PFSK-1 (cell line): ENCODE results near the gene ETS2.

Source experiments
- FOXP2 ChIP-seq: optimal IDR thresholded peaks from 2 replicates; pipeline ENCODE3; 2011; ENCODE audit warnings: borderline replicate concordance, control low read depth, inconsistent platforms; ENCODE audit not compliant: insufficient read depth; ENCODE audit errors: extremely low read length, extremely low read depth
- POLR2AphosphoS5 ChIP-seq: IDR thresholded peaks from 2 replicates; pipeline ENCODE4 v1.6.1; 2012; ENCODE audit warnings: low read depth, mild to moderate bottlenecking, control low read depth, low read length, moderate library complexity
- SIN3A ChIP-seq: IDR thresholded peaks from 2 replicates; pipeline ENCODE4 v1.6.1; 2012; ENCODE audit warnings: mild to moderate bottlenecking, low read length, moderate library complexity, borderline replicate concordance; ENCODE audit not compliant: insufficient read depth
- TAF1 ChIP-seq: IDR thresholded peaks from 2 replicates; pipeline ENCODE4 v1.6.1; 2012; ENCODE audit warnings: low read length, control low read depth, borderline replicate concordance; ENCODE audit not compliant: insufficient read depth
- TF ChIP-seq, protein P1 (sequence below), 2 experiments: IDR thresholded peaks; 2 replicates each; pipeline versions ENCODE4 v1.6.1 to v1.8.0; 2011 to 2012; ENCODE audit warnings: low read depth in 2 of 2, low read length in 2 of 2, control low read depth in 1 of 2, inconsistent platforms in 1 of 2, mild to moderate bottlenecking in 1 of 2, moderate library complexity in 1 of 2; ENCODE audit not compliant: insufficient read depth in 1 of 2

Gene ETS2

DNA sequence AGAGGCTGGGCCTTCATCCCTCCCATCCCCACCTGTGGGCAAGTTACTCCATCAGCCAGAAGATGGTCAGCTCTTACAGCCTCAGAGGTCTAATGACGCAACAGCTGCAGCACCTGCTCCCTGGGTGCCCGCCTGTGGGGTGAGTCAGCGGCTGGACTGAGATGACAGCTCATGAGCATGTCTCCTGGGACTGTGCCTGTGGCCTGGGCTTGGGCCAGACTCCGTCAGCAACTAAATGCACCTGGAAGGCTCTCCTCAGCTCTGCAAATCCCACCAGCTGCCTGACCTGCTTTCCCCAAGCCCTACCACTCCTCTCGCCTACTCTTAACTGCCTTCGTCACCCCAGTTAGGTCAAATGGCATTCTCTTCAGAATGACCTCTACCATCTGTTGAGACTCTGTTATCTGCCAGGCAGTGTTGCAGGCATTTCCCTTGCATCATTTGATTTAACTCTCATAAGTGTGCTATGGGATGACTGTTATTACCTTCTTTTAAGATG lies 47.7 kb downstream of the ETS2 start:
- TF ChIP-seq FOXP2 = peak; percentile 36
- TF ChIP-seq, protein P1, sequence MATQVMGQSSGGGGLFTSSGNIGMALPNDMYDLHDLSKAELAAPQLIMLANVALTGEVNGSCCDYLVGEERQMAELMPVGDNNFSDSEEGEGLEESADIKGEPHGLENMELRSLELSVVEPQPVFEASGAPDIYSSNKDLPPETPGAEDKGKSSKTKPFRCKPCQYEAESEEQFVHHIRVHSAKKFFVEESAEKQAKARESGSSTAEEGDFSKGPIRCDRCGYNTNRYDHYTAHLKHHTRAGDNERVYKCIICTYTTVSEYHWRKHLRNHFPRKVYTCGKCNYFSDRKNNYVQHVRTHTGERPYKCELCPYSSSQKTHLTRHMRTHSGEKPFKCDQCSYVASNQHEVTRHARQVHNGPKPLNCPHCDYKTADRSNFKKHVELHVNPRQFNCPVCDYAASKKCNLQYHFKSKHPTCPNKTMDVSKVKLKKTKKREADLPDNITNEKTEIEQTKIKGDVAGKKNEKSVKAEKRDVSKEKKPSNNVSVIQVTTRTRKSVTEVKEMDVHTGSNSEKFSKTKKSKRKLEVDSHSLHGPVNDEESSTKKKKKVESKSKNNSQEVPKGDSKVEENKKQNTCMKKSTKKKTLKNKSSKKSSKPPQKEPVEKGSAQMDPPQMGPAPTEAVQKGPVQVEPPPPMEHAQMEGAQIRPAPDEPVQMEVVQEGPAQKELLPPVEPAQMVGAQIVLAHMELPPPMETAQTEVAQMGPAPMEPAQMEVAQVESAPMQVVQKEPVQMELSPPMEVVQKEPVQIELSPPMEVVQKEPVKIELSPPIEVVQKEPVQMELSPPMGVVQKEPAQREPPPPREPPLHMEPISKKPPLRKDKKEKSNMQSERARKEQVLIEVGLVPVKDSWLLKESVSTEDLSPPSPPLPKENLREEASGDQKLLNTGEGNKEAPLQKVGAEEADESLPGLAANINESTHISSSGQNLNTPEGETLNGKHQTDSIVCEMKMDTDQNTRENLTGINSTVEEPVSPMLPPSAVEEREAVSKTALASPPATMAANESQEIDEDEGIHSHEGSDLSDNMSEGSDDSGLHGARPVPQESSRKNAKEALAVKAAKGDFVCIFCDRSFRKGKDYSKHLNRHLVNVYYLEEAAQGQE (IDR thresholded peaks at IDR 0.05; ENCODE audit: insufficient read depth in 1 of 2, low read depth in 2 of 2, low read length in 2 of 2) = no peak

DNA sequence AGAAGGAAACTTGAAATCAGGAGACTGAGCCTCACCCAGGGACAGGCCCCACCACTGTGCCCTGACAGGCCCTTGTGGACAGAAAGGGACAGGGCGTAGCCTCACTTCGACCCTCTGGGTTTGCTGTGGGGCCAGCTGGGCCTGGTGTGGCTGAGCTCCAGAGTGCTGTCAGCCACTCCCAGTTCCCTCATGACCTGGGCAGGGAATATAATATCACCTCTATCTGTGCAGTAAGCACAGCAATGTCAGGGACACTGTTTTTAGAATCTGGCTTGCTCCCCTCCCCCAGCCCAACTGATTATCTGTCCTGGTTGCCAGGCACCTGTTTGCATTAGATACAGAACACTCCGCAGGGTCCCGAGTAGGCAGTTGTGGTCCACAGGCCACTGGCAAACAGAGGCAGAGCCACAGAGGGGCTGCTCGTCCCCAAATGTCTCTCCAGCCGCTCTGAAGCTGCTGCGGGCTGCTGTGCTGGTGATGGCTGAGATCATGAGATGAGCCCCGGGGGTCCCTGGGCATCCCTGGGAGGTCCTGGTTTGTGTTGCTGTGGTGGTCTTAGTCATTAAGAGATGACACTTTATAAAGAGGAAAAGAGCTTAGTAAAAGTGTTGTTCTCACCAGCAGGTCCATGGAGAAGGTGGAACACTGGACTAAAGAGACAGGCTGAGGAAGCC lies 51.6 kb downstream of the ETS2 start:
- no peak for TF ChIP-seq TAF1
- no peak for TF ChIP-seq POLR2AphosphoS5
- TF ChIP-seq, protein P1 (IDR thresholded peaks at IDR 0.05; ENCODE audit: insufficient read depth in 1 of 2, low read depth in 2 of 2, low read length in 2 of 2) = no peak
- no peak for TF ChIP-seq SIN3A
- no peak for TF ChIP-seq FOXP2

DNA sequence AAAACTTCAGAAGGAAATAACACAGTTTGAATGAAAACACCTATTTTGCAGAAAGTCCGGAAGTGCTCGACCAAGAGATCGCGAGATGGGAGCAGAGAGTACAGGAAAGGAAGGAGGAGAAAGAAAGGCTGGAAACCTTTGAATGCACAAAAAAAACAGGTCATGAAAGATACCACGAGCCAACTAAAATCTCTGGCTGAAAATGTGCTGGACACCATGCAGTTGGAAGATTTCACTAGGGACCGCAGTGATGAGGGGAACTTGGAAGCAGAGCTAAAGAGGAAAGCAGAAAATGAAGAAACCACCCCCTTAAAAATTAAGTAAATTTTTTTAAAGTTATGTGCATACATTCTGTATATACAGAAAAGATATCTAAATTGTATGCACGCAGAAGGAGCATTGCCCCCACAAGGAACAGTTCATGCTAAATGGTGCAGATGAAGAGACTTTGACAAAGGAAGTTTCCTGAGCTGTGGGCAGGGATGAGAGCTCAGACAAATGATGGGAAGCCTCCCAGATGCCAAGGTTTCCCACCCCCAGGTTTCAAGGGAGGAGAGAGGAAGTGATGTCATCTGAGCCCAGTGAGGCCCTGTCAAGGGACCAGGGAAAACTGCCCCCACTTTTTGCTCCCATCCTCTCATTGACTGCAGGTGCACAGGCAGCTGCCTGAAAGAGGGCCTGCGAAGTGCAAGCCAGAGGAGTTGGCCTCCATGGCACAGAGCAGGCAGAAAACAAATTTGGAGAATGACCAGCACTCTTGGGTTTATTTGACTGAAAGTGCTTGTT lies 52.5 kb downstream of the ETS2 start:
- no peak for TF ChIP-seq SIN3A
- no peak for TF ChIP-seq POLR2AphosphoS5
- no peak for TF ChIP-seq FOXP2
- TF ChIP-seq, protein P1 (IDR thresholded peaks at IDR 0.05; ENCODE audit: insufficient read depth in 1 of 2, low read depth in 2 of 2, low read length in 2 of 2) = no peak
- no peak for TF ChIP-seq TAF1

DNA sequence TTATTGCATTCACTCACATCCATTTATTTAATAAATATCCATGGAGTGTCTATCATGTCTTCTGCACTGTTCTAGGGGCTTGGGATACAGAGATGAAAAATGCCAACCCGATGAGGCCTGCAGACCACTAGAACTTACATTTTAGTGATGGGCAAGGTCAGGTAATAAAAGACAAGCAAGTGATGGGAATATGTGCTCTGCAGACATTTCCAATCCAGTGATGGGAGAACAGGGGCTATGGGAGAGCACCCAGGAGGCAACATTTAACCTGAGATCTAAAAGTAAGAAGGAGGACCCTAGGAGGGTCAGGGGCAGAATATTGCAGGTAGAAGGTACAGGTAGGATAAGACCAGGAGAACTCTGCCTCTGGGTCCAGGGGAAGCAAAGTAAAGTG lies 53.1 kb downstream of the ETS2 start:
- TF ChIP-seq TAF1 (no peak), POLR2AphosphoS5 (no peak), SIN3A (no peak), FOXP2 (no peak)

DNA sequence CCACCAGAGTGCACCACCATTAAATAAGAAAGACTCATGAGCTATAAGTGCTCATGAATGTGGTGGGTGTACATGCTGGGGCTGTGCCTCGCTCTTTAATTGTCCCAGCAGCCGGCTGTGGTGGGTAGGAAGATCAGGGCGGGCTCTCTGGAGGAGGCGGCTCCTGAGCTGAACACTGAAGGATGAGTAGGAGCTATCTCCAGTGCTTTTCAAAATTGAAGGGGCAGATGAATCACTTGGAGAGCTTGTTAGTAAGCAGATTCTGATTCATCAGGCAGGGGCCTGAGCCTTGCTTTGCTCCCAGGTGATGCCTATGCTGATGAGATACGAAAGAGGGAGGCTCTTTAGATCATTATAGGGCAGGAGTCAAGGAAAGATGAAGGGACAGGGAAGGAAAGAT lies 54.1 kb downstream of the ETS2 start:
- no peak for TF ChIP-seq POLR2AphosphoS5
- TF ChIP-seq FOXP2 = no peak
- no peak for TF ChIP-seq TAF1
- TF ChIP-seq SIN3A = no peak
- TF ChIP-seq, protein P1 (IDR thresholded peaks at IDR 0.05; ENCODE audit: insufficient read depth in 1 of 2, low read depth in 2 of 2, low read length in 2 of 2) = no peak
